ENCODE results near the gene MTUS2.

- TF ChIP-seq CTCF (conservative IDR thresholded peaks at IDR 0.05; ENCODE audit: low read depth, low read length) (no peak), EZH2 (IDR thresholded peaks at IDR 0.05; ENCODE audit: low read length, unreplicated experiment) (no peak)
Measured at GRCh38 chr13:29046588-29046987, 226.4 kb downstream of the MTUS2 start.
